H1 (cell line): Measurements from ENCODE around the gene MEP1A. TPM values are rescaled to one million over a fixed set of nuclear protein-coding genes. Genes with fewer than 3 reads are reported as not detected.

Source experiments
- CTCF ChIA-PET: fragments of 300-600 bp; sonication (Branson Sonifier 250); formaldehyde crosslinking; loops from one replicate; lab custom pipeline; 2021; ENCODE audit not compliant: partially characterized antibody; lab: Charles Lee
- POLR2A ChIA-PET: fragments of 300-600 bp; sonication (Branson Sonifier 250); formaldehyde crosslinking; loops from one replicate; lab custom pipeline; 2021; ENCODE audit warnings: inconsistent platforms; ENCODE audit not compliant: partially characterized antibody; lab: Charles Lee
- DNase-seq, 2 experiments: peaks; one replicate each; pipeline versions ENCODE4 v3.0.0 to v3.0.0-alpha.2; 2010 to 2022; ENCODE audit warnings: low spot score in 2 of 2, low read depth in 1 of 2, mixed read lengths in 1 of 2
- FAIRE-seq: peaks from 2 replicates; lab custom pipeline; 2011; peaks lifted over from hg19 to GRCh38; lab: Jason Lieb, UNC
- H2AFZ ChIP-seq: 2 replicates; pipeline ENCODE4 v1.8.1; 2012; ENCODE audit warnings: low read length, inconsistent platforms
- H2AK5ac ChIP-seq: 2 replicates; pipeline ENCODE4 v1.6.1; 2013; ENCODE audit warnings: low read depth, low read length
- H2BK120ac ChIP-seq: replicated peaks from 2 replicates; pipeline ENCODE3; 2013; ENCODE audit warnings: low read depth, low read length, inconsistent platforms
- H2BK12ac ChIP-seq: 2 replicates; pipeline ENCODE4 v1.6.1; 2013; ENCODE audit warnings: low read depth, low read length
- H2BK15ac ChIP-seq: 2 replicates; pipeline ENCODE4 v1.6.1; 2013; ENCODE audit warnings: low read length
- H2BK20ac ChIP-seq: 2 replicates; pipeline ENCODE4 v1.6.1; 2013; ENCODE audit warnings: low read length
- H2BK5ac ChIP-seq: 2 replicates; pipeline ENCODE4 v1.6.1; 2013; ENCODE audit warnings: low read depth, low read length
- H3K14ac ChIP-seq: 2 replicates; pipeline ENCODE4 v1.6.1; 2013; ENCODE audit warnings: inconsistent platforms; ENCODE audit not compliant: insufficient read length
- H3K18ac ChIP-seq: 2 replicates; pipeline ENCODE4 v1.6.1; 2013; ENCODE audit warnings: low read length; ENCODE audit errors: extremely low read depth
- H3K23ac ChIP-seq: 2 replicates; pipeline ENCODE4 v1.6.1; 2013; ENCODE audit warnings: inconsistent platforms; ENCODE audit not compliant: insufficient read length
- H3K23me2 ChIP-seq: 2 replicates; pipeline ENCODE4 v1.6.1; 2013; ENCODE audit warnings: low read depth, low read length
- H3K27ac ChIP-seq: 2 replicates; pipeline ENCODE4 v1.6.1; 2011; ENCODE audit warnings: low read depth, low read length, inconsistent platforms
- H3K27me3 ChIP-seq, 4 experiments: replicated peaks in 1 of 4; 1 replicate in 1 of 4; 2 replicates in 3 of 4; pipeline versions ENCODE4 v1.6.1 to v1.8.1; 2011 to 2013; ENCODE audit warnings: low read length in 3 of 4, mild to moderate bottlenecking in 3 of 4, inconsistent platforms in 2 of 4, mixed read lengths in 2 of 4, moderate library complexity in 1 of 4; ENCODE audit not compliant: control insufficient read depth in 3 of 4, insufficient read depth in 3 of 4; ENCODE audit errors: extremely low read depth in 1 of 4
- H3K36me3 ChIP-seq, 4 experiments: 2 replicates each; pipeline versions ENCODE4 v1.6.1 to v1.8.1; 2011 to 2013; ENCODE audit warnings: mild to moderate bottlenecking in 4 of 4, low read length in 3 of 4, moderate library complexity in 2 of 4, control low read depth in 1 of 4, inconsistent platforms in 1 of 4; ENCODE audit not compliant: insufficient read depth in 4 of 4, control insufficient read depth in 2 of 4
- H3K4ac ChIP-seq: replicated peaks from 2 replicates; pipeline ENCODE3; 2013; ENCODE audit warnings: low read length, low read depth, mixed read lengths, inconsistent platforms; ENCODE audit not compliant: insufficient read length
- H3K4me1 ChIP-seq, 4 experiments: replicated peaks in 1 of 4; 1 replicate in 1 of 4; 2 replicates in 3 of 4; pipeline versions ENCODE4 v1.6.1 to v1.8.1; 2011 to 2013; ENCODE audit warnings: low read length in 3 of 4, inconsistent platforms in 2 of 4, mixed read lengths in 1 of 4; ENCODE audit not compliant: insufficient read depth in 4 of 4, control insufficient read depth in 3 of 4
- H3K4me2 ChIP-seq, 2 experiments: 2 replicates each; pipeline versions ENCODE4 v1.6.1 to v1.8.1; 2011 to 2013; ENCODE audit warnings: low read depth in 2 of 2, low read length in 2 of 2, control low read depth in 1 of 2, inconsistent platforms in 1 of 2, mild to moderate bottlenecking in 1 of 2; ENCODE audit not compliant: insufficient read depth in 1 of 2
- H3K4me3 ChIP-seq, 4 experiments: fragments of 200-600, 300-600 bp in 1 of 4; sonication (generic), shearing (Covaris generic), sonication (Bioruptor Twin) in 1 of 4; 2 replicates each; pipeline versions ENCODE4 v1.5.1 to v1.8.1; 2011 to 2016; ENCODE audit warnings: low read length in 4 of 4, low read depth in 3 of 4, control low read depth in 2 of 4, inconsistent platforms in 2 of 4, mild to moderate bottlenecking in 2 of 4, mixed read lengths in 1 of 4, moderate library complexity in 1 of 4; ENCODE audit not compliant: insufficient read depth in 2 of 4; ENCODE audit errors: extremely low read depth in 1 of 4
- H3K56ac ChIP-seq: replicated peaks from 2 replicates; pipeline ENCODE3; 2013; ENCODE audit warnings: low read depth, mild to moderate bottlenecking, mixed read lengths, low read length, inconsistent platforms; ENCODE audit not compliant: insufficient read length
- H3K79me1 ChIP-seq: 2 replicates; pipeline ENCODE4 v1.6.1; 2013; ENCODE audit warnings: low read depth, low read length, control low read depth
- H3K79me2 ChIP-seq, 2 experiments: 2 replicates each; pipeline versions ENCODE4 v1.6.1 to v1.8.1; 2012 to 2013; ENCODE audit warnings: low read length in 2 of 2, mild to moderate bottlenecking in 2 of 2, inconsistent platforms in 1 of 2; ENCODE audit not compliant: insufficient read depth in 2 of 2, control insufficient read depth in 1 of 2
- H3K9ac ChIP-seq, 4 experiments: replicated peaks in 1 of 4; 1 replicate in 1 of 4; 2 replicates in 3 of 4; pipeline versions ENCODE4 v1.6.1 to v1.8.1; 2011 to 2013; ENCODE audit warnings: low read depth in 3 of 4, low read length in 3 of 4, control low read depth in 2 of 4, mild to moderate bottlenecking in 2 of 4, moderate library complexity in 2 of 4, inconsistent platforms in 1 of 4; ENCODE audit errors: extremely low read depth in 1 of 4
- H3K9me3 ChIP-seq, 2 experiments: 2 replicates each; pipeline versions ENCODE4 v1.6.1 to v1.8.1; 2012 to 2013; ENCODE audit warnings: mild to moderate bottlenecking in 2 of 2, moderate library complexity in 2 of 2, control low read depth in 1 of 2, inconsistent platforms in 1 of 2, low read depth in 1 of 2, low read length in 1 of 2, mixed read lengths in 1 of 2; ENCODE audit not compliant: insufficient read depth in 2 of 2
- H4K20me1 ChIP-seq, 2 experiments: replicated peaks in 1 of 2; 2 replicates each; pipeline versions ENCODE3 to v1.8.1; 2011 to 2013; ENCODE audit warnings: inconsistent platforms in 2 of 2, low read length in 2 of 2, mild to moderate bottlenecking in 1 of 2; ENCODE audit not compliant: insufficient read depth in 2 of 2, control insufficient read depth in 1 of 2
- H4K5ac ChIP-seq: 2 replicates; pipeline ENCODE4 v1.6.1; 2013; ENCODE audit warnings: low read length, low read depth, mixed read lengths, inconsistent platforms; ENCODE audit not compliant: insufficient read length
- H4K8ac ChIP-seq: 2 replicates; pipeline ENCODE4 v1.8.0; 2013; ENCODE audit warnings: mild to moderate bottlenecking, moderate library complexity, low read length, inconsistent platforms; ENCODE audit not compliant: insufficient read depth; ENCODE audit errors: extremely low read depth
- H4K91ac ChIP-seq: replicated peaks from 2 replicates; pipeline ENCODE3; 2013; ENCODE audit warnings: low read length, mixed read lengths, inconsistent platforms; ENCODE audit not compliant: insufficient read length
- ASH2L ChIP-seq: fragments of 200-600, 300-600 bp; sonication (generic); IDR thresholded peaks from one replicate; pipeline ENCODE4 v1.7.1; 2017; ENCODE audit warnings: low read length
- BCL11A ChIP-seq, 2 experiments: IDR thresholded peaks; one replicate each; pipeline ENCODE4 v1.6.1; 2011; ENCODE audit warnings: low read depth in 2 of 2, low read length in 2 of 2, mild to moderate bottlenecking in 2 of 2
- BRCA1 ChIP-seq: IDR thresholded peaks from 2 replicates; pipeline ENCODE4 v1.6.1; 2012; ENCODE audit warnings: low read depth, low read length, improper control_type of control experiment
- POLR2AphosphoS5 ChIP-seq: IDR thresholded peaks from 2 replicates; pipeline ENCODE4 v1.6.1; 2011; ENCODE audit warnings: low read depth, low read length
- RNF2 ChIP-seq: fragments of 200-900, 300-1000 bp; sonication (generic); IDR thresholded peaks from 2 replicates; pipeline ENCODE4 v1.7.1; 2016; ENCODE audit warnings: borderline replicate concordance, low read depth, mild to moderate bottlenecking, antibody characterized with exemption, low read length; ENCODE audit not compliant: poor library complexity, severe bottlenecking; ENCODE audit errors: missing control alignments
- RXRA ChIP-seq: IDR thresholded peaks from 2 replicates; pipeline ENCODE4 v1.6.1; 2011; ENCODE audit warnings: low read depth, mild to moderate bottlenecking, low read length, moderate library complexity; ENCODE audit not compliant: insufficient read depth
- SP2 ChIP-seq: IDR thresholded peaks from 2 replicates; pipeline ENCODE4 v1.6.1; 2012; ENCODE audit warnings: mild to moderate bottlenecking, low read length, inconsistent platforms
- ZNF274 ChIP-seq: IDR thresholded peaks from 2 replicates; pipeline ENCODE4 v1.7.0; 2012; ENCODE audit warnings: low read length, borderline replicate concordance; ENCODE audit errors: extremely low read depth
- WGBS, 2 experiments: shearing (Covaris generic) in 1 of 2; methylation state at CpG; one replicate each; pipeline versions ENCODE4 v1.1.6 to v1.1.7; 2013 to 2015; ENCODE audit warnings: low lambda C conversion rate in 2 of 2, mixed read lengths in 2 of 2, inconsistent platforms in 1 of 2, low coverage in 1 of 2, missing lambda C conversion rate in 1 of 2; ENCODE audit not compliant: insufficient replicate concordance in 2 of 2, insufficient coverage in 1 of 2, insufficient read length in 1 of 2; ENCODE audit errors: extremely low coverage in 1 of 2, missing lambda C conversion rate in 1 of 2; 5-methylcytosine and 5-hydroxymethylcytosine counted together
- polyA plus RNA-seq, 7 experiments: library from polyadenylated mRNA; depleted of rRNA in 3 of 7; stranded (reverse) in 5 of 7; unstranded in 2 of 7; fragments of >200 nt in 5 of 7; fragments of 200-250 nt in 2 of 7; gene quantifications; 1 replicate in 5 of 7; 2 replicates in 1 of 7; 4 replicates in 1 of 7; pipeline versions ENCODE4 v1.2.1 to v1.2.3, GENCODE V29; 2011 to 2013; ENCODE audit warnings: missing spikeins in 2 of 7, mixed read lengths in 2 of 7
- total RNA-seq: library from RNA; stranded (reverse); fragmentation: NEBNext Ultra II Directional; extraction: Animal tissue kit (Norgen Biotek cat#: 25700); gene quantifications from 2 replicates; pipeline ENCODE4 v1.2.1, GENCODE V29; 2021

MEP1A gene
- total and polyA plus RNA-seq, 2 of the 8 experiments (the other 6 are each of a cell fraction or from before 2014, with no cell fraction given): 0.03 TPM; not detected in 1

DNA sequence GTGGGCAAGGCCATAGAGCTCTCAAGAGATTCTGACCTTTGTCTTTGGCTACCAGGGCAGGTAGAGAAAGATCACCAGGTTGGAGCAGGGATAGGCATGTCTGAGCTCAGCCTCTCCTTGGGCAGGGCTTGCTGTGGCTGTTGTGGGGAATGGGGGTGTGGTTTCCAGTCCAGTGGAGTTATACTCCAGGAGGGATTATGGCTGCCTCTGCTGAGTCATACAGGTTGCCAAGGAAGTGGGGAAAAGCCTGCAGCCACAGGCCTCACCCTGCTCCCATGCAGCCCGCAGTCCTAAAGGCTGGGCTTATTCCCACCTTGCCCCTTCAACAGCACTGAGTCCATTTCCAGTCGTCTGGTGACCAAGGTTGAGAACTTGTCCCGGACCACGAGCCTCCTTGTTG, 21.9 kb downstream of the MEP1A start:
- no peak overlapping the region for H2BK20ac ChIP-seq
- H3K4me3 ChIP-seq: no peak overlapping the region
- H3K4ac ChIP-seq: no peak overlapping the region
- 86% methylated on average over 4 of the region's 4 CpGs; no CpG with 5 or more reads in 1 of the 2 experiments for WGBS, 2 experiments
- no peak overlapping the region for H4K91ac ChIP-seq
- H2BK120ac ChIP-seq: no peak overlapping the region
- H4K5ac ChIP-seq: no peak overlapping the region
- H3K79me1 ChIP-seq: no peaks in the 10 kb centered on the region
- peaks cover 3% of the 10 kb centered on the region; the same call in 1 of the 2 replicates for H3K23me2 ChIP-seq
- no peak overlapping the region for H3K9ac ChIP-seq
- no peak overlapping the region for H3K27ac ChIP-seq
- no peak overlapping the region for H2AK5ac ChIP-seq
- H4K20me1 ChIP-seq: no peaks in the 10 kb centered on the region
- no peak overlapping the region for H2AFZ ChIP-seq
- no peak overlapping the region for H3K18ac ChIP-seq
- no peak overlapping the region for H3K4me2 ChIP-seq
- H2BK5ac ChIP-seq: no peak overlapping the region
- no peak overlapping the region for H3K56ac ChIP-seq
- TF ChIP-seq ZNF274 (no peak), BRCA1 (no peak), BCL11A (IDR thresholded peaks at IDR 0.05; ENCODE audit: low read depth in 2 of 2, low read length in 2 of 2) (no peak), SP2 (no peak), RXRA (no peak), RNF2 (no peak), POLR2AphosphoS5 (no peak), ASH2L (no peak)
- TF ChIP-seq, all 59 proteins: peak for 0
- Histone ChIP-seq H3K9me3 (no peaks in the 10 kb centered on the region), H3K27me3 (no peaks in the 10 kb centered on the region), H3K36me3 (no peaks in the 10 kb centered on the region), H3K23ac (no peak overlapping the region), H4K8ac (no peak overlapping the region), H3K79me2 (no peaks in the 10 kb centered on the region), H3K4me1 (no peaks in the 10 kb centered on the region), H2BK15ac (no peak overlapping the region), H2BK12ac (no peak overlapping the region), H3K14ac (no peak overlapping the region)
- FAIRE-seq (no peak), DNase-seq (no peak)
- ChIA-PET POLR2A (no interaction called here), CTCF (interaction anchor here (1.0 to 1.1 kb wide), 2 partner anchors 11 to 195 kb away, joined by 3 read pairs; no protein-coding TSS in a partner anchor)
